ENCODE results near the gene FAM50A. TPM values are rescaled to one million over a fixed set of nuclear protein-coding genes. Genes with fewer than 3 reads are reported as not detected.

Gene FAM50A
- total RNA-seq, 1 experiment from 2014 or later = 53.8 TPM

DNA sequence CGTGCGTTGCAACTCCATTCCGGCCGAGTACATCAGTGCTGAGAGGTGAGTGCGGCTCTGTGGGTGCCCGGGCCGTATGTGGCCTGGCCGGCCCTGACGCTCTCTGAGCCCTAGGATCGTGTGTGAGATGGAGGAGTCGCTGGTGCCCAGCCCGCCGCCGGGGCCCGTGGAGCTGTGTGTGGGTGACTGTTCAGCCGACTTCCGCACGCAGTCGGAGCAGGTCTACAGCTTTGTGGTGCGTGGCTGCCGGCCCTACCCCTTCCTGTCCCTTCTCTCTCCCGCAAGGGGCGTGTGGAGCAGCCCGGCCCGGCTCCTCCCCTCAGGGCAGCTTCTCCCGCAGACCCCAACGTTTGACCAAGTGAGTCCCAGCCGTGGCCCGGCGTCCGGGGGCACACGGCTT is 22.1 kb downstream of the FAM50A start:
- CTCF ChIA-PET = no interaction called here
- Histone ChIP-seq H3K36me3 (ENCODE audit: low read depth, low read length) (no peaks in the 10 kb centered on the region; the same call in 1 of the 2 replicates), H3K4me3 (ENCODE audit: low read length) (no peak overlapping the region), H3K27ac (ENCODE audit: low read length) (no peak overlapping the region), H3K79me2 (ENCODE audit: low read length) (no peaks in the 10 kb centered on the region), H3K9me2 (replicated peaks; ENCODE audit: low read length) (no peaks in the 10 kb centered on the region), H3K9me3 (ENCODE audit: low read length) (no peaks in the 10 kb centered on the region), H3F3A (ENCODE audit: low read length, unreplicated experiment) (no peaks in the 10 kb centered on the region), H3K4me2 (ENCODE audit: low read length) (no peak overlapping the region), H4K20me1 (ENCODE audit: low read length) (no peaks in the 10 kb centered on the region), H3K9ac (ENCODE audit: low read length) (no peak overlapping the region), H3K4me1 (ENCODE audit: insufficient read depth, low read length) (no peaks in the 10 kb centered on the region), H2AFZ (ENCODE audit: low read length) (no peak overlapping the region), H3K27me3 (ENCODE audit: low read length) (no peaks in the 10 kb centered on the region)
- intact Hi-C loops (cut with micrococcal nuclease) = no loop called here
- no TSS peak for BruUV-seq (replicated peaks)
- ATAC-seq = no peak
- TF ChIP-seq EZH2phosphoT487 (IDR thresholded peaks at IDR 0.05; ENCODE audit: borderline replicate concordance, low read length) (no peak), EZH2 (IDR thresholded peaks at IDR 0.05; ENCODE audit: low read length, unreplicated experiment) (no peak), CTCF (conservative IDR thresholded peaks at IDR 0.05; ENCODE audit: low read depth, low read length) (no peak)
- no peak for DNase-seq
- POLR2A ChIA-PET (ENCODE audit: unreplicated experiment) = no interaction called here

DNA sequence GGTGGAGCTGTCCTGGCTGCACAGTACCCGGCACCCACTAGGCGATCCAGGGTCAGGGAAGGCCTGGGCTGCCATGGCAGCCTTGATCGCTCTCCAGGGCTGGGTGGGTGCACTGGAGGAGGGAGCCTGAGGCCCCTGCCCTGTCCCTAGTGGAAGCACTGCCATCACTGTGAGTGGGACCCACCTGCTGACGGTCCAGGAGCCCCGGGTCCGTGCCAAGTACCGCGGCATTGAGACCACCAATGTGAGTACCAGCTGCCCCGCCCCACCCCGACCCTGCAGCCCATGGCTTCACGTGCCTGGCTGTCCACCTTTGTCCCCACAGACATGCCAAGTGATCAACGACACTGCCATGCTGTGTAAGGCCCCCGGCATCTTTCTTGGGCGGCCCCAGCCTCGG is 23.0 kb downstream of the FAM50A start:
- DNase-seq = no peak
- no peaks in the 10 kb centered on the region for H3K9me2 ChIP-seq (replicated peaks; ENCODE audit: low read length)
- intact Hi-C loops (cut with micrococcal nuclease) = no loop called here
- ChIA-PET CTCF (no interaction called here), POLR2A (ENCODE audit: unreplicated experiment) (interaction anchor here (0.6 kb wide), 1 partner anchor 23 kb away, joined by 6 read pairs; the partner anchor contains the start of gene SLC10A3)
- H3K79me2 ChIP-seq (ENCODE audit: low read length) = no peaks in the 10 kb centered on the region
- no peaks in the 10 kb centered on the region for H3K27me3 ChIP-seq (ENCODE audit: low read length)
- no peaks in the 10 kb centered on the region for H3K4me1 ChIP-seq (ENCODE audit: insufficient read depth, low read length)
- H3K4me3 ChIP-seq (ENCODE audit: low read length) = no peak overlapping the region
- no peaks in the 10 kb centered on the region; the same call in 1 of the 2 replicates for H3K36me3 ChIP-seq (ENCODE audit: low read depth, low read length)
- no TSS peak for BruUV-seq (replicated peaks)
- H3K9me3 ChIP-seq (ENCODE audit: low read length) = no peaks in the 10 kb centered on the region
- no peaks in the 10 kb centered on the region for H4K20me1 ChIP-seq (ENCODE audit: low read length)
- H2AFZ ChIP-seq (ENCODE audit: low read length) = no peak overlapping the region
- H3F3A ChIP-seq (ENCODE audit: low read length, unreplicated experiment) = no peaks in the 10 kb centered on the region
- no peak overlapping the region for H3K27ac ChIP-seq (ENCODE audit: low read length)
- ATAC-seq = no peak
- no peak overlapping the region for H3K9ac ChIP-seq (ENCODE audit: low read length)
- TF ChIP-seq EZH2phosphoT487 (IDR thresholded peaks at IDR 0.05; ENCODE audit: borderline replicate concordance, low read length) (no peak), EZH2 (IDR thresholded peaks at IDR 0.05; ENCODE audit: low read length, unreplicated experiment) (no peak), CTCF (conservative IDR thresholded peaks at IDR 0.05; ENCODE audit: low read depth, low read length) (no peak)
- no peak overlapping the region for H3K4me2 ChIP-seq (ENCODE audit: low read length)

DNA sequence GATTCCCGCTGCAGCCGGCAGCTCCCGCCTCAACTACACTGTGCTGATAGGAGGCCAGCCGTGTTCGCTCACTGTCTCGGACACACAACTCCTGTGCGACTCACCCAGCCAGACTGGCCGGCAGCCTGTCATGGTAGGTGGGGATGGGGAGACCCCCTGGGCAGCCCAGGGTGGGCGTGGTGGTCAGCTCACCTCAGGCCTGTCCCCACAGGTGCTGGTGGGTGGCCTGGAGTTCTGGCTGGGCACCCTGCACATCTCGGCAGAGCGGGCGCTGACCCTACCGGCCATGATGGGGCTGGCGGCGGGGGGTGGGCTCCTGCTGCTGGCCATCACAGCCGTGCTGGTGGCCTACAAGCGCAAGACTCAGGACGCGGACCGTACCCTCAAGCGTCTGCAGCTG is 23.6 kb downstream of the FAM50A start:
- Histone ChIP-seq H3K27me3 (ENCODE audit: low read length) (no peaks in the 10 kb centered on the region), H3K4me1 (ENCODE audit: insufficient read depth, low read length) (no peaks in the 10 kb centered on the region), H2AFZ (ENCODE audit: low read length) (no peak overlapping the region), H3K36me3 (ENCODE audit: low read depth, low read length) (no peaks in the 10 kb centered on the region; the same call in 1 of the 2 replicates), H3K9me3 (ENCODE audit: low read length) (no peaks in the 10 kb centered on the region), H3F3A (ENCODE audit: low read length, unreplicated experiment) (no peaks in the 10 kb centered on the region), H3K79me2 (ENCODE audit: low read length) (no peaks in the 10 kb centered on the region), H4K20me1 (ENCODE audit: low read length) (no peaks in the 10 kb centered on the region), H3K4me3 (ENCODE audit: low read length) (no peak overlapping the region), H3K9ac (ENCODE audit: low read length) (no peak overlapping the region), H3K4me2 (ENCODE audit: low read length) (no peak overlapping the region), H3K27ac (ENCODE audit: low read length) (no peak overlapping the region), H3K9me2 (replicated peaks; ENCODE audit: low read length) (no peaks in the 10 kb centered on the region)
- CTCF ChIA-PET = no interaction called here
- intact Hi-C loops (cut with micrococcal nuclease) = no loop called here
- POLR2A ChIA-PET (ENCODE audit: unreplicated experiment) = no interaction called here
- DNase-seq = no peak
- no peak for TF ChIP-seq EZH2 (IDR thresholded peaks at IDR 0.05; ENCODE audit: low read length, unreplicated experiment)
- no peak for TF ChIP-seq CTCF (conservative IDR thresholded peaks at IDR 0.05; ENCODE audit: low read depth, low read length)
- no peak for TF ChIP-seq EZH2phosphoT487 (IDR thresholded peaks at IDR 0.05; ENCODE audit: borderline replicate concordance, low read length)
- no peak for ATAC-seq
- no TSS peak for BruUV-seq (replicated peaks)

All from PC-3 (cell line).